OCI-LY1 (cell line): ENCODE measurements around the gene DYNLT4.

ENCODE experiments used
- EZH2 ChIP-seq: fragments of 200-600 bp; sonication (generic), shearing (Covaris generic); IDR thresholded peaks from 2 replicates; pipeline ENCODE4 v1.8.0; 2017; ENCODE audit warnings: borderline replicate concordance, mixed run types, mild to moderate bottlenecking, antibody characterized with exemption, low read length, moderate library complexity, mixed read lengths
- TF ChIP-seq, protein P1 (sequence below): fragments of 200-600 bp; sonication (generic), shearing (Covaris generic); IDR thresholded peaks from 2 replicates; pipeline ENCODE4 v1.5.1; 2017; ENCODE audit warnings: mild to moderate bottlenecking, antibody characterized with exemption, low read length, moderate library complexity, mixed read lengths

DNA sequence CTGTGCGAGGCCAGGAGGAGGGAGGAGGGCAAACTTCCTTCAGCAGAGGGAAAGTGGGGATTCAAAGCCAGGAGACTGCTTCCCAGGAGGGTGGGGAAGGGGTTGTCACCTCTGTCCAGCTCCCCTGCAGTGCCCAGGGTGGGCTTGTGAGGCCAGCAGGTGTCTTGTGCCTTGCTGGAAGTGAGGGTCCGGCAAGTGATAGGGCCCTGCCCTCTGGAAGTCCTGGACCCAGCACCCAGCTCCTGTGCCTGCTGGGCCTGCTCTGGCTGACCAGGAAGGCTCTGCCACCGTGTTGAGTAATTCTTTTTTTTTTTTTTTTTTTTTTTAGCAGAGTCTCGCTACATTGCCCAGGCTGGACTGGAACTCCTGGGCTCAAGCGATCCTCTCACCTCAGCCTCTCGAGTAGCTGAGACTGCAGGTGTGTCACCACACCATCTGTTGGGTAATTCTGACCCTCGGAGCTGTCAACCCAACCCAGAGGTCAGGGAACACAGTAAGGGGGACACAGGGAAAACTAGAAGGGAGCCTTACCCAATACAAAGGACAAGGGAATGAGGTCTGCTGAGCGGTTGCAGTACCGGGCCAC, 20.2 kb downstream of the DYNLT4 start:
- TF ChIP-seq, protein P1, sequence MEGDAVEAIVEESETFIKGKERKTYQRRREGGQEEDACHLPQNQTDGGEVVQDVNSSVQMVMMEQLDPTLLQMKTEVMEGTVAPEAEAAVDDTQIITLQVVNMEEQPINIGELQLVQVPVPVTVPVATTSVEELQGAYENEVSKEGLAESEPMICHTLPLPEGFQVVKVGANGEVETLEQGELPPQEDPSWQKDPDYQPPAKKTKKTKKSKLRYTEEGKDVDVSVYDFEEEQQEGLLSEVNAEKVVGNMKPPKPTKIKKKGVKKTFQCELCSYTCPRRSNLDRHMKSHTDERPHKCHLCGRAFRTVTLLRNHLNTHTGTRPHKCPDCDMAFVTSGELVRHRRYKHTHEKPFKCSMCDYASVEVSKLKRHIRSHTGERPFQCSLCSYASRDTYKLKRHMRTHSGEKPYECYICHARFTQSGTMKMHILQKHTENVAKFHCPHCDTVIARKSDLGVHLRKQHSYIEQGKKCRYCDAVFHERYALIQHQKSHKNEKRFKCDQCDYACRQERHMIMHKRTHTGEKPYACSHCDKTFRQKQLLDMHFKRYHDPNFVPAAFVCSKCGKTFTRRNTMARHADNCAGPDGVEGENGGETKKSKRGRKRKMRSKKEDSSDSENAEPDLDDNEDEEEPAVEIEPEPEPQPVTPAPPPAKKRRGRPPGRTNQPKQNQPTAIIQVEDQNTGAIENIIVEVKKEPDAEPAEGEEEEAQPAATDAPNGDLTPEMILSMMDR = no peak
- no peak for TF ChIP-seq EZH2
